Breast epithelium (tissue), 4 donors: ENCODE measurements around the gene LLPH. TPM values are rescaled to one million over a fixed set of nuclear protein-coding genes. Genes with fewer than 3 reads are reported as not detected.

Experiments used
- DNase-seq, 2 donors: peaks; one replicate each; pipeline ENCODE4 v3.0.0-alpha.2; 2019; ENCODE audit warnings: low spot score in 2 of 2
- H3K27ac ChIP-seq, 2 donors: fragments of 200-600 bp; sonication (generic) in 1 of 2; one replicate each; pipeline ENCODE4 v1.5.1; 2016 to 2019; ENCODE audit warnings: mild to moderate bottlenecking in 1 of 2
- H3K27me3 ChIP-seq, 2 donors: fragments of 200-600 bp; sonication (generic) in 1 of 2; one replicate each; pipeline versions ENCODE4 v1.5.1 to v1.6.0; 2017 to 2019; ENCODE audit warnings: control low read depth in 1 of 2, mild to moderate bottlenecking in 1 of 2
- H3K36me3 ChIP-seq: fragments of 200-600 bp; one replicate; pipeline ENCODE4 v1.5.1; 2019
- H3K4me1 ChIP-seq, 2 donors: fragments of 200-600 bp; sonication (generic); one replicate each; pipeline ENCODE4 v1.5.1; 2016 to 2019; ENCODE audit warnings: control low read depth in 1 of 2
- H3K4me3 ChIP-seq, 3 donors: fragments of 200-600 bp; sonication (generic); 1 replicate in 2 of 3; 2 replicates in 1 of 3; pipeline ENCODE4 v1.5.1; 2016 to 2019; ENCODE audit warnings: mild to moderate bottlenecking in 3 of 3, moderate library complexity in 2 of 3
- H3K9me3 ChIP-seq, 2 donors: fragments of 200-600 bp; sonication (generic) in 1 of 2; one replicate each; pipeline ENCODE4 v1.5.1; 2016 to 2019; ENCODE audit warnings: control low read depth in 1 of 2
- POLR2A ChIP-seq: fragments of 450-650 bp; IDR thresholded peaks from one replicate; pipeline ENCODE4 v1.6.1; 2016; ENCODE audit warnings: antibody characterized with exemption, mild to moderate bottlenecking, moderate library complexity
- POLR2AphosphoS5 ChIP-seq, 3 donors: sonication (generic); formaldehyde crosslinking; IDR thresholded peaks; one replicate each; pipeline ENCODE4 v1.6.1; 2017; ENCODE audit warnings: antibody characterized with exemption in 3 of 3
- intact Hi-C: fragments of 100-400 bp; cut with DNase I; formaldehyde crosslinking; loops from one replicate; pipeline ENCODE4 v1.15.1; 2023; ENCODE audit warnings: low total_unique reads
- total RNA-seq, 3 donors: library from RNA; depleted of rRNA; stranded (reverse); fragments of >200 nt; gene quantifications; one replicate each; pipeline ENCODE4 v1.1.0, GENCODE V29; 2016
- TF ChIP-seq, protein P1 (sequence below), 3 donors: fragments of 450-650 bp; IDR thresholded peaks; one replicate each; pipeline ENCODE4 v1.5.1; 2016 to 2017; ENCODE audit warnings: antibody characterized with exemption in 3 of 3, mild to moderate bottlenecking in 3 of 3, moderate library complexity in 3 of 3

The LLPH gene
- total RNA-seq, 3 donors from 2014 or later: 3.9 to 6.6 (median 6.1) TPM

DNA sequence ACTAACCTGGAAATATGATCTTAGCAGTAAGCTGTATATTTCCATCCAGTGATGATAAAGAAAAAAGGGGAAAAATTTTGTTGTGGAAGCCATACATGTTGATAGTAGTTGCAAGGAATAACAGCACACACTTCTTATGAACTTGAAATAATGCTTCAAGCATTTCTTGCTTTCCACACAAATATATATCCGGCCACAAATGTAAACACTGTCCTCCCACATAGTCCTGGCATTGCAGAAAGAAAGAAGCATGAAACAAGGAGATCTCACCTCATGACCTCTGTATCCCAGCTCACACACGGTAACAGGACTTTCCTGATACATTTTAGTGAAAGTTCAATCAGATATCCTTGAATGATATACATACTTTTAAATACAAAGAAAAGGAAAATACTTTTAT lies 56.0 kb downstream of the LLPH start:
- intact Hi-C loops: no loop called here
- Histone ChIP-seq H3K27me3 (no peaks in the 10 kb centered on the region), H3K27ac (no peak overlapping the region), H3K36me3 (no peaks in the 10 kb centered on the region), H3K4me3 (no peak overlapping the region), H3K9me3 (no peaks in the 10 kb centered on the region), H3K4me1 (no peaks in the 10 kb centered on the region)
- no peak for DNase-seq
- TF ChIP-seq POLR2AphosphoS5 (IDR thresholded peaks at IDR 0.05) (no peak), POLR2A (no peak)

GRCh38 chr12:66072566-66072965 lies 58.0 kb downstream of the LLPH start:
- no peak overlapping the region for H3K4me3 ChIP-seq
- no peaks in the 10 kb centered on the region for H3K9me3 ChIP-seq
- H3K4me1 ChIP-seq: no peaks in the 10 kb centered on the region
- H3K27ac ChIP-seq: no peak overlapping the region
- no peaks in the 10 kb centered on the region for H3K36me3 ChIP-seq
- H3K27me3 ChIP-seq: no peaks in the 10 kb centered on the region
- no peak for DNase-seq
- TF ChIP-seq POLR2AphosphoS5 (IDR thresholded peaks at IDR 0.05) (no peak), POLR2A (no peak)
- TF ChIP-seq, protein P1, sequence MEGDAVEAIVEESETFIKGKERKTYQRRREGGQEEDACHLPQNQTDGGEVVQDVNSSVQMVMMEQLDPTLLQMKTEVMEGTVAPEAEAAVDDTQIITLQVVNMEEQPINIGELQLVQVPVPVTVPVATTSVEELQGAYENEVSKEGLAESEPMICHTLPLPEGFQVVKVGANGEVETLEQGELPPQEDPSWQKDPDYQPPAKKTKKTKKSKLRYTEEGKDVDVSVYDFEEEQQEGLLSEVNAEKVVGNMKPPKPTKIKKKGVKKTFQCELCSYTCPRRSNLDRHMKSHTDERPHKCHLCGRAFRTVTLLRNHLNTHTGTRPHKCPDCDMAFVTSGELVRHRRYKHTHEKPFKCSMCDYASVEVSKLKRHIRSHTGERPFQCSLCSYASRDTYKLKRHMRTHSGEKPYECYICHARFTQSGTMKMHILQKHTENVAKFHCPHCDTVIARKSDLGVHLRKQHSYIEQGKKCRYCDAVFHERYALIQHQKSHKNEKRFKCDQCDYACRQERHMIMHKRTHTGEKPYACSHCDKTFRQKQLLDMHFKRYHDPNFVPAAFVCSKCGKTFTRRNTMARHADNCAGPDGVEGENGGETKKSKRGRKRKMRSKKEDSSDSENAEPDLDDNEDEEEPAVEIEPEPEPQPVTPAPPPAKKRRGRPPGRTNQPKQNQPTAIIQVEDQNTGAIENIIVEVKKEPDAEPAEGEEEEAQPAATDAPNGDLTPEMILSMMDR (IDR thresholded peaks at IDR 0.05): no peak
- intact Hi-C loops: no loop called here

GRCh38 chr12:66072135-66072534 lies 58.4 kb downstream of the LLPH start:
- no peak for DNase-seq
- no peaks in the 10 kb centered on the region for H3K27me3 ChIP-seq
- TF ChIP-seq POLR2A: no peak
- TF ChIP-seq, protein P1 (IDR thresholded peaks at IDR 0.05): no peak
- TF ChIP-seq POLR2AphosphoS5 (IDR thresholded peaks at IDR 0.05): no peak
- intact Hi-C loops: no loop called here
- no peak overlapping the region for H3K27ac ChIP-seq
- no peaks in the 10 kb centered on the region for H3K4me1 ChIP-seq
- no peak overlapping the region for H3K4me3 ChIP-seq
- no peaks in the 10 kb centered on the region for H3K9me3 ChIP-seq
- no peaks in the 10 kb centered on the region for H3K36me3 ChIP-seq

DNA sequence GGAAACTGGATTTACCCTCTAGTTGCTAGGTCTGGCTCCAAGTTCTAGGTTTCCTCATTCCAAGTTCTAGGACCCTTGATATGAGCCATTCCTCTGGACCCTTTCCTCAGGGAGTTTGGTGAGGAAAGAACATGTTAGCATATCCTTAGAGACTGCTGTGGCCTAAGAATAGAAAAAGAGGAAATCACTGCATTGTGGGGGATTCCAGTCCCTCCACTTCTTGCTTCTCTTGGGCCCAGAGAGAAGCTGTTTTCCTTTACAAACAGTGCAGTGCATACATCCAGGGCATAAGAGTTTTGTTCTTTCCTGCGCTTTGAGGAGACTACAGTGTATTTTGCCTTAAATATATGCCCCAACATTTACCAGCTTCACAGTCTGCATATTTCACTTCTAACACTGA lies 59.0 kb downstream of the LLPH start:
- Histone ChIP-seq H3K27me3 (no peaks in the 10 kb centered on the region), H3K9me3 (no peaks in the 10 kb centered on the region), H3K36me3 (no peaks in the 10 kb centered on the region), H3K27ac (no peak overlapping the region), H3K4me3 (no peak overlapping the region), H3K4me1 (no peaks in the 10 kb centered on the region)
- intact Hi-C loops: no loop called here
- no peak for TF ChIP-seq POLR2AphosphoS5 (IDR thresholded peaks at IDR 0.05)
- TF ChIP-seq, protein P1 (IDR thresholded peaks at IDR 0.05): no peak
- no peak for TF ChIP-seq POLR2A
- DNase-seq: no peak

DNA sequence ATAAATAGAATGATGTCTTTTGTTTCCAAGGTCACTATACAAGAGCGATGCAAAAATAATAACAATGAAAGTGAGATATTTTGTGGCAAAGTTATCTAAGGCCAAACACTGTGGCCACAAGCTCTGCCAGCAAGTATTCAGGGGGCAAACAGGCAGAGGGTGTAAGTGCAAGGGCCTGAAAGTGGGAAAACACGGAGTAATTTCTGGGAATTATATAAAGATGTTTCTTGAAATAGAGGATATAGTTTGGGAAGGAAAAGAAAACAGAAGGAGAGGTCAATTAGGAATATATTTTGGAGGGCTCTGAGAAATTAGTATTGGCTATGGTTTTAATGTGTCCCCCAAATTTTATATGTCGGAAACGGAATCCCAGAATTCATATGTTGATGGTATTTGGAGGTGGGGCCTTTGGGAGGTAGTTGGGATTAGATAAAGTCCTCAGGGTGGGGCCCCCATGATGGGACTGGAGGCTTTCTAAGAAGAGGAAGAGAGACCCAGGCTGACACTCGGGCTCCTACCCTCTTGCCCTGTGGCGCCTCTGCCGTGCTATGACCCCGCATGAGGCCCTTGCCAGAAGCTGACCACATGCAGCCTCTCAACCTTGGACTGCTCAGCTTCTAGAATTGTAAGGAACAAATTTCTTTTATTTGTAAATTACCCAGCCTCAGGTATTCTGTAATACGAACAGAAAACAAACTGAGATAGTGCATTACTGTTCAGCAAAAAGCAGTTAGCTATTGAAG lies 60.0 kb downstream of the LLPH start:
- TF ChIP-seq POLR2A (no peak), POLR2AphosphoS5 (IDR thresholded peaks at IDR 0.05) (no peak)
- TF ChIP-seq, protein P1 (IDR thresholded peaks at IDR 0.05): no peak
- no peak overlapping the region for H3K27ac ChIP-seq
- no peaks in the 10 kb centered on the region for H3K36me3 ChIP-seq
- intact Hi-C loops: no loop called here
- no peak overlapping the region for H3K4me3 ChIP-seq
- H3K27me3 ChIP-seq: no peaks in the 10 kb centered on the region
- H3K9me3 ChIP-seq: no peaks in the 10 kb centered on the region
- no peaks in the 10 kb centered on the region for H3K4me1 ChIP-seq
- DNase-seq: no peak
